ENCODE data around the gene SDE2. TPM values are rescaled to one million over a fixed set of nuclear protein-coding genes. Genes with fewer than 3 reads are reported as not detected.
"Not testable (repeated sequence)": the region's sequence is repeated elsewhere in the genome, so short reads cannot be mapped to it uniquely, and the experiment has no call there.

Gene SDE2
- total RNA-seq, 1 experiment from 2014 or later: 18.3 TPM

DNA sequence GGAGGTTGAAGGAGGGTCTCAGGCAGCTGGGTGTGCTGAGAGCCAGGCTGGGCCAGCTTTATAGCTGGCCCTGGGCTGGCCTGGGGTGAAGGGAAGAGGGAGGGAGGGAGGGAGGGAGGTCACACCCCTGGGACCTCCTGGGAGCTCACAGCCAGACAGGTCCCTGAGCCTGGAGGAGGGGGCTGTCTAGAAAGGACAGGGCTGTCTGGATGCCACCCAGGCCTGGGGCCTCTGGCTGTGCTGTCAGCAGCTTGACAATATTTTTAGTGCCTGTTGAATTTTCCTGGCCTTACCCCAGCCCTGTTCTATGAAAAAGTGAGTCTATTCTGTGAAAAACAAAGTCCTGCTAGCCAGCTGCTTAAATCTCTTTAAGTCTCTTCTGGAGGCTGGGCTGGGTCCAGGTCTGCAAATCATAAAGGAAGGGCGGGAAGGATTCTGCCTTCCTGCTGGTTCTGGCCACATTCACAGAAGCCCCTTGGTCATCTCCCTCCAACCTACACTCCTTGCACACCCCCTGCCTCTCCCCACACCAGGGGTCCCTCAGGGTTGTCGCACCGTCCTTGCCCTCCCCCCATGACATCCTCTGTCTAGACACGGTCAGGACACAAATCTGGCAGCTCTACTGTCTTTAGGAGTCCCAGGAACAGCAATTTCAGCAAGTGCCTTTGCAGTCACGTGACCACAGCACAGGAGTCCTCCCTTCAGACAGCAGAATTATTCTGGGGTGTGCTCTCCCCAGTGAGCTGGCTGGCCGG lies 57.8 kb downstream of the SDE2 start, which contains the start of gene LEFTY2:
LEFTY2 (minus strand) TSS at position 34 of the 755 bp plus-strand sequence. CDS start 80 bp downstream, outside the sequence.
- no peak within 1 kb of the TSS for H3K4me3 ChIP-seq (ENCODE audit: low read depth in 2 of 2, low read length in 2 of 2)
- DNase-seq (ENCODE audit: low read depth, low spot score): no peak
- TF ChIP-seq POLR2AphosphoS5 (IDR thresholded peaks at IDR 0.05; ENCODE audit: low read depth, low read length): no peak
- no peak for TF ChIP-seq SIN3A (IDR thresholded peaks at IDR 0.05; ENCODE audit: borderline replicate concordance, insufficient read depth, low read depth, low read length)
- TF ChIP-seq, protein P1, sequence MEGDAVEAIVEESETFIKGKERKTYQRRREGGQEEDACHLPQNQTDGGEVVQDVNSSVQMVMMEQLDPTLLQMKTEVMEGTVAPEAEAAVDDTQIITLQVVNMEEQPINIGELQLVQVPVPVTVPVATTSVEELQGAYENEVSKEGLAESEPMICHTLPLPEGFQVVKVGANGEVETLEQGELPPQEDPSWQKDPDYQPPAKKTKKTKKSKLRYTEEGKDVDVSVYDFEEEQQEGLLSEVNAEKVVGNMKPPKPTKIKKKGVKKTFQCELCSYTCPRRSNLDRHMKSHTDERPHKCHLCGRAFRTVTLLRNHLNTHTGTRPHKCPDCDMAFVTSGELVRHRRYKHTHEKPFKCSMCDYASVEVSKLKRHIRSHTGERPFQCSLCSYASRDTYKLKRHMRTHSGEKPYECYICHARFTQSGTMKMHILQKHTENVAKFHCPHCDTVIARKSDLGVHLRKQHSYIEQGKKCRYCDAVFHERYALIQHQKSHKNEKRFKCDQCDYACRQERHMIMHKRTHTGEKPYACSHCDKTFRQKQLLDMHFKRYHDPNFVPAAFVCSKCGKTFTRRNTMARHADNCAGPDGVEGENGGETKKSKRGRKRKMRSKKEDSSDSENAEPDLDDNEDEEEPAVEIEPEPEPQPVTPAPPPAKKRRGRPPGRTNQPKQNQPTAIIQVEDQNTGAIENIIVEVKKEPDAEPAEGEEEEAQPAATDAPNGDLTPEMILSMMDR (IDR thresholded peaks at IDR 0.05): no peak
- TF ChIP-seq, protein P2, sequence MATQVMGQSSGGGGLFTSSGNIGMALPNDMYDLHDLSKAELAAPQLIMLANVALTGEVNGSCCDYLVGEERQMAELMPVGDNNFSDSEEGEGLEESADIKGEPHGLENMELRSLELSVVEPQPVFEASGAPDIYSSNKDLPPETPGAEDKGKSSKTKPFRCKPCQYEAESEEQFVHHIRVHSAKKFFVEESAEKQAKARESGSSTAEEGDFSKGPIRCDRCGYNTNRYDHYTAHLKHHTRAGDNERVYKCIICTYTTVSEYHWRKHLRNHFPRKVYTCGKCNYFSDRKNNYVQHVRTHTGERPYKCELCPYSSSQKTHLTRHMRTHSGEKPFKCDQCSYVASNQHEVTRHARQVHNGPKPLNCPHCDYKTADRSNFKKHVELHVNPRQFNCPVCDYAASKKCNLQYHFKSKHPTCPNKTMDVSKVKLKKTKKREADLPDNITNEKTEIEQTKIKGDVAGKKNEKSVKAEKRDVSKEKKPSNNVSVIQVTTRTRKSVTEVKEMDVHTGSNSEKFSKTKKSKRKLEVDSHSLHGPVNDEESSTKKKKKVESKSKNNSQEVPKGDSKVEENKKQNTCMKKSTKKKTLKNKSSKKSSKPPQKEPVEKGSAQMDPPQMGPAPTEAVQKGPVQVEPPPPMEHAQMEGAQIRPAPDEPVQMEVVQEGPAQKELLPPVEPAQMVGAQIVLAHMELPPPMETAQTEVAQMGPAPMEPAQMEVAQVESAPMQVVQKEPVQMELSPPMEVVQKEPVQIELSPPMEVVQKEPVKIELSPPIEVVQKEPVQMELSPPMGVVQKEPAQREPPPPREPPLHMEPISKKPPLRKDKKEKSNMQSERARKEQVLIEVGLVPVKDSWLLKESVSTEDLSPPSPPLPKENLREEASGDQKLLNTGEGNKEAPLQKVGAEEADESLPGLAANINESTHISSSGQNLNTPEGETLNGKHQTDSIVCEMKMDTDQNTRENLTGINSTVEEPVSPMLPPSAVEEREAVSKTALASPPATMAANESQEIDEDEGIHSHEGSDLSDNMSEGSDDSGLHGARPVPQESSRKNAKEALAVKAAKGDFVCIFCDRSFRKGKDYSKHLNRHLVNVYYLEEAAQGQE (IDR thresholded peaks at IDR 0.05; ENCODE audit: insufficient read depth in 1 of 2, low read depth in 2 of 2, low read length in 1 of 2): no peak
- no peak for TF ChIP-seq TCF7L2 (IDR thresholded peaks at IDR 0.05; ENCODE audit: low read depth, low read length)
- CTCF ChIA-PET: no interaction called here
- no peaks in the 10 kb centered on the region for H3K36me3 ChIP-seq (ENCODE audit: control insufficient read depth, insufficient read depth, low read length)
- H3K27ac ChIP-seq (ENCODE audit: low read length): no peak within 1 kb of the TSS
- POLR2A ChIA-PET: no interaction called here
- H3K27me3 ChIP-seq (ENCODE audit: control insufficient read depth, insufficient read depth, low read length): no peaks in the 10 kb centered on the region
- BruUV-seq (replicated peaks): no TSS peak
- in situ Hi-C loops (cut with HindIII; ENCODE audit: low pct_unique_long_range_greater_than_20kb, low sequenced_read_pairs) (no loop called here), intact Hi-C loops (cut with micrococcal nuclease; ENCODE audit: unreplicated experiment) (no loop called here)
- H3K4me1 ChIP-seq (ENCODE audit: control insufficient read depth, insufficient read depth, low read length): no peaks in the 10 kb centered on the region
- no peak for ATAC-seq
- no peaks in the 10 kb centered on the region for H3K9me3 ChIP-seq (ENCODE audit: control insufficient read depth, insufficient read depth, low read depth, low read length)

DNA sequence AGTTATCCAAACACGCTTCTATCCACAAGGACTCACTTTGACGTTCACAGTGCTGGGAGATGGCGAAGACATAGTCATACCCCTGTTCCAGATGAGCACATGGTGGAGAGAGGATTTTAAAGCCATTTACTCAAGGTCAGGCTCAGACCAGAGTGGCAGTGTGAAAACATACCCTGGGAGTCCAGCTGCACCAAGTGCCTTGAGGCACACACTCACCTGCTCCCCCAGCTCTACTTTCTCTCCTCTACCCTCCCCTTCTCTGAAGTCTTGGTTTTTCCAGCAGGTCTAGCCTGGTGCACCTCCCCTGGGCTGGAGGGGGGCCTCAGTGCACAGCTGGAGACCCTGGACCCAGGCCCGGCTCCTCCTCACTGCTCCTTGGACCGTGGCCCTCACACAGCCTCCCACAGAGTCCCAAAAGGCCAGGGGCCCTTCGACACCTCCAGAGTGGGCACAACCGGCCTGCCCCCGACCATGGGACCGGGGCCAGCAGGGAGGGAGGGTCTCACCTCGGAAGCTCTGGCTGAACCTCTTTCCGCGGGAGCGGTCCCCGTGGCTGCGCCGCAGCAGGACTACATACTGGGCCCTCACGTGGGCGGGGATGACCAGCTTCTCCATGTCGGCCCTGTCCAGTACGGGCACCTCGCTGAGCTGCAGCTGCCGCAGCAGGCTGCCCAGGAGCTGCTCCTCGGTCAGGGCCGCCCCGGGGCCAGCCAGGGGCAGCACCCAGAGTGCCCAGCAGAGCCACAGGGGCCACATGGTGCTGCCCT lies 58.6 kb downstream of the SDE2 start:
- Histone ChIP-seq H3K27me3 (ENCODE audit: control insufficient read depth, insufficient read depth, low read length) (no peaks in the 10 kb centered on the region), H3K4me1 (ENCODE audit: control insufficient read depth, insufficient read depth, low read length) (no peaks in the 10 kb centered on the region), H3K9me3 (ENCODE audit: control insufficient read depth, insufficient read depth, low read depth, low read length) (no peaks in the 10 kb centered on the region), H3K27ac (ENCODE audit: low read length) (no peak overlapping the region), H3K36me3 (ENCODE audit: control insufficient read depth, insufficient read depth, low read length) (no peaks in the 10 kb centered on the region), H3K4me3 (ENCODE audit: low read depth in 2 of 2, low read length in 2 of 2) (no peak overlapping the region)
- TF ChIP-seq TCF7L2 (IDR thresholded peaks at IDR 0.05; ENCODE audit: low read depth, low read length): no peak
- TF ChIP-seq, protein P2 (IDR thresholded peaks at IDR 0.05; ENCODE audit: insufficient read depth in 1 of 2, low read depth in 2 of 2, low read length in 1 of 2): no peak
- TF ChIP-seq POLR2AphosphoS5 (IDR thresholded peaks at IDR 0.05; ENCODE audit: low read depth, low read length): no peak
- TF ChIP-seq, protein P1 (IDR thresholded peaks at IDR 0.05): no peak
- TF ChIP-seq SIN3A (IDR thresholded peaks at IDR 0.05; ENCODE audit: borderline replicate concordance, insufficient read depth, low read depth, low read length): no peak
- ATAC-seq: peak; percentile 44; the same call in 1 of the 2 replicates
- in situ Hi-C loops (cut with HindIII; ENCODE audit: low pct_unique_long_range_greater_than_20kb, low sequenced_read_pairs) (no loop called here), intact Hi-C loops (cut with micrococcal nuclease; ENCODE audit: unreplicated experiment) (no loop called here)
- no TSS peak for BruUV-seq (replicated peaks)
- ChIA-PET POLR2A (no interaction called here), CTCF (no interaction called here)
- no peak for DNase-seq (ENCODE audit: low read depth, low spot score)

DNA sequence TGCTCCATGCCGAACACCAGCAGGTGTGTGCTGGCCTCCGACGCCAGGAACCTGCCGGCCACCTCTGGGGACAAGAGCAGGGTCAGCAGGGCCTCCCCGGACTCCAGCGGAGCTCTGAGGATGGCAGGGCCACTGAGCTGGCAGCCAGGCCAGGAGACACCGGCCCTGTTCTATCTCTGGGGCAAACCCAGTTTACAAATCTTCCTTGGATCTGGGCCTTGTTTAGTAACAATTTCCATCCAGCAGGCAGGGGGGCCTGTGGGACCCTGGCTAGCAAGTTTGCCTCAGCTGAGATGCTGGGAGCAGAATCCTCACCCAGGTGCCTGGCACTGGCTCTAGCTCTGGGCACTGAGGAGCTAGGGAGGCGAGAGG lies 59.2 kb downstream of the SDE2 start:
- intact Hi-C loops (cut with micrococcal nuclease; ENCODE audit: unreplicated experiment); H3K9me3 ChIP-seq (ENCODE audit: control insufficient read depth, insufficient read depth, low read depth, low read length); BruUV-seq (replicated peaks); H3K27me3 ChIP-seq (ENCODE audit: control insufficient read depth, insufficient read depth, low read length); H3K4me3 ChIP-seq (ENCODE audit: low read depth in 2 of 2, low read length in 2 of 2); H3K4me1 ChIP-seq (ENCODE audit: control insufficient read depth, insufficient read depth, low read length); H3K36me3 ChIP-seq (ENCODE audit: control insufficient read depth, insufficient read depth, low read length); DNase-seq (ENCODE audit: low read depth, low spot score); H3K27ac ChIP-seq (ENCODE audit: low read length); in situ Hi-C loops (cut with HindIII; ENCODE audit: low pct_unique_long_range_greater_than_20kb, low sequenced_read_pairs); CTCF ChIA-PET; POLR2A ChIA-PET; ATAC-seq: not testable (repeated sequence)
